ENCODE data around the gene TEPSIN.

The TEPSIN gene

DNA sequence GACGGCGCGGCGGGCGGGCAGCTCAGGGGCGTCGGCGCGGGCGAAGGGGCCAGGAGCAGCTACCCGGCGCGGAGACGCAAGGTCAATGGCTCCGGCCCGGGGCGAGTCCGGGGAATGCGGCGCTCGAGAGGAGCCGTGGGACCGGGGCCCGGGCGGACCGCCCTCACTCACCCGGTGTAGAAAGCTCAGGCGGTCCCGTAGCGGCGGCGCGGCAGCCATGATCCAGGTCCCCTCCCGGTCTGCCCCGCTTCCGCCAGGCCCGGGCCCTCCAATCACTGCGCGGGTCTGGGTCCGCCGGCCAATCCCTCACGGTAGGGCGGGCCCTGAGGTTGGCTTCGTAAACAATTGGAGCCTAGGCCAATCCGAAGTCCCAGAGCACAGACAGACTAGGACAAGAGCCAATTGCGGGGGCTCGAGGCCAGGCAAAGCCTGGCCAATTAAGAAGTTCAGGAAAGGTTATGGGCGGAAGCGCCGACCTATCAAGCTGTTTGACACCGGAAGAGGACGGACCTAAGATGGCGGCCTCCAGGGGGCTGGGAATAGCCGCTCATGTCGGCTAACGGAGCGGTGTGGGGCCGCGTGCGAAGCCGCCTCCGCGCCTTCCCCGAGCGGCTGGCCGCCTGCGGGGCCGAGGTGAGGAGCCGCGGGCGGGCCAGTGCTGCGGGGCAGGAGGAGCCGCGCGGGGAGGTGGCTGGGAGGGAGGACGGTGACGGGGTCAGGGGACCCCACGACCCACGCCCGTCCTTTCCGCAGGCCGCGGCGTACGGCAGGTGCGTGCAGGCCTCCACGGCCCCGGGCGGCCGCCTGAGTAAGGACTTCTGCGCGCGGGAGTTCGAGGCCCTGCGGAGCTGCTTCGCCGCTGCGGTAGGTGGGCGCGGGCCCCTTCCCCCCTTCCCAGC lies at the start of gene TEPSIN, which contains the start of gene NDUFAF8:
TSS of gene TEPSIN (minus strand) at position 241 of the 899 bp plus-strand sequence. CDS start at position 219, 22 bp downstream.
TSS of gene NDUFAF8 (plus strand) at position 504 of the 899 bp plus-strand sequence. CDS start at position 550, 46 bp downstream.
- peak; percentile 100 for DNase-seq (ENCODE audit: low spot score)

DNA sequence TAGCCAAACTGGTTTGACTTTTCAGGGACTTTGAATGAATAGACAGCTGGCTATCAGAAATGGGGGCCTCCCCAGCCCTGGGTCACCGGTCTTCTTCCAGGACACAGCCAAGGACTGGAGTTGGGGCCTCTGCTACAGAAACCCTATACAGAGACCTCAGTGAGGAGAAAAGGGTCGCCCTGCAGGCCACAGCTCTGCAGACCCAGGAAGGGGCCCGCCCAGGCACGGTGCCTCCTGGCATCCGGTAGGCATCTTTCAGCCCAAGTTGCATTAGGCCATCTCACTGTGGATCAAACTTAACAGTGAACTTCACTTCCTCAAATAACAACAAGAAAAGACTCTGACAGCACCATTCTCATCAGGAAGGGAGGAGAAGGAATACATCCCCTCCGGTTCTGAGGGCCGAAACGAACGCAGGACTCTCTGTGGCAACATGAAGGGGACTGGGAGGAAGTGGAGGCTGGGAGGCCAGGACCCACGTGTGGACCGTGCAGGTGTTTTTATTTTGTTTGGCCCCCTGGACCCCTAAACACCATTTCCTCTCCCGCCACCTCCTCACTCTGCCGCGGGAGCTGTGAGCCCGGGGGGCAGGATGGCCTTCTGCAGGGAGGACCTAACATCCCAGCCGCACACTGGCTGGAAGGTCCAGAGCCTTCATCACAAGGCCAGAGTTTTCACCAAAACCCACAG lies 49.0 kb upstream of the TEPSIN start:
- DNase-seq (ENCODE audit: low spot score): no peak

DNA sequence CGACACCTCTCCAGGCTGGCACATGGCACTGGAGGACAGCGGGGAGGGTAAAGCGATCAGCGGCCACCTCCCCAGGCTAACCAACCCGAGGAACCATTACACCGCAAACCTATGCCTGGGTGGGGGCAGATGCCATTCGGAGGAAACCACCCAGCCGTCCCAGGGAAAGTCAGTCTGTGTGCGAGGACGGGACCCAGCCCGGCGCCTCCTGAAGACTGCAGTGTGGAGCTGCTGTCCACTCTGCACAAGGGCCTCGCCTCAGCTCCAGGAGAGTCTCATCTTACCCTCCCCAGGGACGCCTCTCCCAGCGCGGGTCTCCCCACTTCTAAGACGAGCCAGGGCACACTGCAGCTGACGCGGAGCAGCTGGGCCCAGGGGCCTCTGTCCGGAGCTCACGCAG lies 48.3 kb upstream of the TEPSIN start:
- DNase-seq (ENCODE audit: low spot score): no peak

GRCh38 chr17:81286491-81287145 lies 47.8 kb upstream of the TEPSIN start:
- no peak for DNase-seq (ENCODE audit: low spot score)

DNA sequence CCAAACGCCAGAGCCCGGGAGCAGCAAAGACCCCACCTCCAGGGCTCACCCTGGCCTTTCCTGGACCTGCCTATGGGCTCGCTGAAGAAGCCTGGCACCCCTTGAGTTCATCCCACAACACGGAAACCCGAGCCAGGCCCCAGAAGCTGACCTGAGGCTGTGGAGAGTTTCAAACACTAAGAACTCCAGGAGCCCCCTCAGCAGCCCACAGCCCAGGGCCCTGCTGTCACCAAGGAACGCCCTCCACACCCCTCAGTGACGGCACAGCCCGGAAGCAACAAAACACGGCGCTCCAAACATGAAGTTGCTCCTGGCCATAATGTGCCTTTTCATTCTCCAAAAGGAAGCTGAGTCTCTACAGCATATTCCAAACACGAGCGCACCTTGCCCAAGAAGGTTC lies 47.0 kb upstream of the TEPSIN start:
- no peak for DNase-seq (ENCODE audit: low spot score)

- DNase-seq (ENCODE audit: low spot score): no peak
Measured at GRCh38 chr17:81285179-81285878, 46.5 kb upstream of the TEPSIN start.

DNA sequence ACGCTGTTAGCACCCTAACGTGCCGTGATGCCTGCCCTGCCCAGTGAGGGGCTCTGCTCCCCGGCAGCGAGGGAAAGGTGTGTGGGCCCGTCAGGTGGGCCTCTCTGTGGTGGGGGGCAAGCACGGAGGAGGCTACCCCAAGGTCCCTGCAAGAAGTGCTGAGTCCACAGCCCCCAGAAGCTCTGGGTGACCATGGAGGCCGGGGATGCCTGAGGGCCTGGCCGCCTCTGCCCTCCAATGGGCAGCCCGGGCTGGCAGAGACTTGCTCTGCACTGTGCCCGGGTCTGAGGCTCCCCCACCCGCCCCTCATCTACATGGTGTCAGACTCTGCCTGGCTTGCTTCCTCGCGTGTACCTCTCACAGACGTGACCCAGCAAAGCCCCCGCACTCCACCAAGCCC lies 44.0 kb upstream of the TEPSIN start:
- DNase-seq (ENCODE audit: low spot score): no peak

GRCh38 chr17:81282141-81282540 lies 43.3 kb upstream of the TEPSIN start:
- no peak for DNase-seq (ENCODE audit: low spot score)

GRCh38 chr17:81280571-81280970 lies 41.7 kb upstream of the TEPSIN start:
- DNase-seq (ENCODE audit: low spot score): no peak

GRCh38 chr17:81279278-81280275 lies 40.7 kb upstream of the TEPSIN start:
- DNase-seq (ENCODE audit: low spot score): no peak

DNA sequence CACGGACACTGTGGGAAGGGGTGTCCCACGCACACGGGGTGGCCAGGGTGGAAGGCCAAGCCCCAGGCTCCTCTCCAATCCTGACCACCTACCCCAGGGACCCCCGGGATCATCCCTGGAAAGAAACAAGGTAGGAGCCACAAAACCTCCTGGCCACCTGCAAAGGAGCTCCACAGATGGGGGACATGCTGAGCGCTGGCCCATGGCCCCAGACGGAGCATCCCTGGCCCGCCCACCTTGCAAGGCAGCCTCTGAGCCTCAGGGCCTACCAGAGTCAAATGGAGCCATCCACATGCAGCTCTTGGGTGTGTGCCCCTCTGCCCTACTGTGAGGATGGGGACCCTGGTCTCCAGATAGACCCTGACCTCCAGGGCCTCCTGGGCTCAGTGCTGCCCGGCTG lies 40.0 kb upstream of the TEPSIN start:
- no peak for DNase-seq (ENCODE audit: low spot score)

GRCh38 chr17:81277946-81278693 lies 39.3 kb upstream of the TEPSIN start:
- no peak for DNase-seq (ENCODE audit: low spot score)

DNA sequence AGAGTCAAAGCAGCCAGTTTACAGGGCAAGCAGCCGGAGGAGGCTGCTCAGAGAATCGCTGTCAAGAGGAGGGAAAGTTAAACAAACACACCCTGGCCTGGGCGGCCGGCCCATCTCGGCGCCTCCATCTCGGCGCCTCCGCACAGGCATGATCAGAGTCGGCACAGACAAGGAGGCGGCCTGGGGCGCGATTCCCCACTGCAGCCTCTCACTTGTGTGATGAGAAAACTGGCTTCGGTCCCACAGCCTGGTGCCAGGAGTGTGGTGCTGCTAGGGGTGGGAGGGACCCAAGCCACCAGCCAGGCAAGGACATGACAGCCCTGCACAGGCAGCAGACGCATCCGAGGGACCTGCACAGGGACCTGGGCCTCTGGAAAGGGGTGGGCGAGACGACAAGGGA lies 38.6 kb upstream of the TEPSIN start:
- peak; percentile 86 for DNase-seq (ENCODE audit: low spot score)

- DNase-seq (ENCODE audit: low spot score): no peak
Measured at GRCh38 chr17:81276781-81277180, 37.9 kb upstream of the TEPSIN start.

- no peak for DNase-seq (ENCODE audit: low spot score)
Measured at GRCh38 chr17:81274471-81274855, 35.6 kb upstream of the TEPSIN start.

GRCh38 chr17:81273698-81274470 lies 35.0 kb upstream of the TEPSIN start:
- no peak for DNase-seq (ENCODE audit: low spot score)

GRCh38 chr17:81272616-81273015 lies 33.8 kb upstream of the TEPSIN start:
- no peak for DNase-seq (ENCODE audit: low spot score)

GRCh38 chr17:81271226-81271625 lies 32.4 kb upstream of the TEPSIN start:
- DNase-seq (ENCODE audit: low spot score): no peak

GRCh38 chr17:81270279-81270678 lies 31.4 kb upstream of the TEPSIN start:
- DNase-seq (ENCODE audit: low spot score): no peak
